Ascending aorta (tissue), 2 donors: ENCODE data around the gene TUBB4B. TPM values are rescaled to one million over a fixed set of nuclear protein-coding genes. Genes with fewer than 3 reads are reported as not detected.

Source experiments
- DNase-seq, 2 donors: peaks; one replicate each; pipeline ENCODE4 v3.0.0-alpha.2; 2019; ENCODE audit warnings: low spot score in 2 of 2
- H3K27ac ChIP-seq, 2 donors: fragments of 200-600 bp; sonication (generic); one replicate each; pipeline ENCODE4 v1.5.1; 2016 to 2017; ENCODE audit warnings: mild to moderate bottlenecking in 1 of 2
- H3K27me3 ChIP-seq: fragments of 200-600 bp; sonication (generic); one replicate; pipeline ENCODE4 v1.5.1; 2017
- H3K36me3 ChIP-seq, 2 donors: fragments of 200-600 bp; sonication (generic); one replicate each; pipeline ENCODE4 v1.5.1; 2016
- H3K4me1 ChIP-seq, 2 donors: fragments of 200-600 bp; sonication (generic); one replicate each; pipeline ENCODE4 v1.5.1; 2016 to 2017; ENCODE audit warnings: mild to moderate bottlenecking in 1 of 2
- H3K4me3 ChIP-seq, 2 donors: fragments of 200-600 bp; sonication (generic); one replicate each; pipeline ENCODE4 v1.5.1; 2016 to 2017; ENCODE audit warnings: mild to moderate bottlenecking in 1 of 2
- H3K9me3 ChIP-seq, 2 donors: fragments of 200-600 bp; sonication (generic); one replicate each; pipeline ENCODE4 v1.5.1; 2016
- CTCF ChIP-seq, 3 experiments: fragments of 200-600 bp in 2 of 3; fragments of 450-650 bp in 1 of 3; sonication (generic) in 2 of 3; IDR thresholded peaks; one replicate each; pipeline ENCODE4 v1.5.1; 2016 to 2019; ENCODE audit warnings: antibody characterized with exemption in 3 of 3, mild to moderate bottlenecking in 1 of 3, moderate library complexity in 1 of 3
- intact Hi-C: fragments of 100-400 bp; cut with DNase I; formaldehyde crosslinking; loops from one replicate; pipeline ENCODE4 v1.15.1; 2023
- total RNA-seq: library from RNA; depleted of rRNA; stranded (reverse); fragments of >200 nt; gene quantifications from one replicate; pipeline ENCODE4 v1.1.0, GENCODE V29; 2016

TUBB4B gene
- total RNA-seq, 1 donor from 2014 or later = 403 TPM

GRCh38 chr9:137228968-137229896 lies 11.9 kb upstream of the TUBB4B start:
- DNase-seq = no peak
- Histone ChIP-seq H3K4me1 (peaks cover 0 to under 1% of the 10 kb centered on the region in 2 donors), H3K27me3 (no peaks in the 10 kb centered on the region), H3K9me3 (no peaks in the 10 kb centered on the region), H3K27ac (no peak overlapping the region), H3K36me3 (no peaks in the 10 kb centered on the region), H3K4me3 (no peak overlapping the region)
- intact Hi-C loops = loop anchor here (10.0 kb wide), 1 partner anchor 434 kb away; the partner anchor contains the start of genes CCDC183 and TMEM141
- no peak for TF ChIP-seq CTCF (IDR thresholded peaks at IDR 0.05)

GRCh38 chr9:137229903-137230704 lies 11.0 kb upstream of the TUBB4B start:
- Histone ChIP-seq H3K36me3 (no peaks in the 10 kb centered on the region), H3K4me3 (no peak overlapping the region), H3K27me3 (no peaks in the 10 kb centered on the region), H3K9me3 (no peaks in the 10 kb centered on the region), H3K4me1 (no peaks in the 10 kb centered on the region), H3K27ac (no peak overlapping the region)
- intact Hi-C loops = loop anchor here (10.0 kb wide), 1 partner anchor 435 kb away; the partner anchor contains the start of genes CCDC183 and TMEM141
- DNase-seq = no peak
- TF ChIP-seq CTCF (IDR thresholded peaks at IDR 0.05) = no peak

- DNase-seq = no peak
- Histone ChIP-seq H3K4me3 (no peak within 1 kb of the TSS), H3K27me3 (no peaks in the 10 kb centered on the region), H3K9me3 (no peaks in the 10 kb centered on the region), H3K4me1 (peaks cover 0 to 1% of the 10 kb centered on the region in 2 donors), H3K27ac (no peak within 1 kb of the TSS), H3K36me3 (no peaks in the 10 kb centered on the region)
- intact Hi-C loops = no loop called here
- no peak for TF ChIP-seq CTCF (IDR thresholded peaks at IDR 0.05)
Observed at GRCh38 chr9:137230705-137231371, 10.2 kb upstream of the TUBB4B start, which contains the start of gene SLC34A3. TSS of gene SLC34A3 (plus strand) at chr9:137230901. CDS start at chr9:137231703, 802 bp downstream.

GRCh38 chr9:137231372-137232039 lies 9.6 kb upstream of the TUBB4B start:
- Histone ChIP-seq H3K9me3 (no peaks in the 10 kb centered on the region), H3K27ac (no peak overlapping the region), H3K36me3 (no peaks in the 10 kb centered on the region), H3K27me3 (no peaks in the 10 kb centered on the region), H3K4me3 (no peak overlapping the region), H3K4me1 (peaks cover 0 to 6% of the 10 kb centered on the region in 2 donors)
- intact Hi-C loops = no loop called here
- no peak for TF ChIP-seq CTCF (IDR thresholded peaks at IDR 0.05)
- no peak for DNase-seq

GRCh38 chr9:137232101-137232500 lies 9.0 kb upstream of the TUBB4B start:
- Histone ChIP-seq H3K27ac (no peak overlapping the region), H3K36me3 (no peaks in the 10 kb centered on the region), H3K4me3 (no peak overlapping the region), H3K4me1 (peaks cover 0 to 10% of the 10 kb centered on the region in 2 donors), H3K27me3 (no peaks in the 10 kb centered on the region), H3K9me3 (no peaks in the 10 kb centered on the region)
- no peak for DNase-seq
- intact Hi-C loops = no loop called here
- no peak for TF ChIP-seq CTCF (IDR thresholded peaks at IDR 0.05)
